Activated CD8-positive, alpha-beta memory T cell treated with anti-CD3 and anti-CD28 coated beads for 4 hours (primary cell): Measurements from ENCODE around the gene KCNIP1.
"Not testable (repeated sequence)": the region's sequence is repeated elsewhere in the genome, so short reads cannot be mapped to it uniquely, and the experiment has no call there.

Source experiments
- DNase-seq, 2 donors: peaks; one replicate each; pipeline ENCODE4 v3.0.0-alpha.2; 2020; ENCODE audit warnings: low read depth in 2 of 2

Gene KCNIP1

DNA sequence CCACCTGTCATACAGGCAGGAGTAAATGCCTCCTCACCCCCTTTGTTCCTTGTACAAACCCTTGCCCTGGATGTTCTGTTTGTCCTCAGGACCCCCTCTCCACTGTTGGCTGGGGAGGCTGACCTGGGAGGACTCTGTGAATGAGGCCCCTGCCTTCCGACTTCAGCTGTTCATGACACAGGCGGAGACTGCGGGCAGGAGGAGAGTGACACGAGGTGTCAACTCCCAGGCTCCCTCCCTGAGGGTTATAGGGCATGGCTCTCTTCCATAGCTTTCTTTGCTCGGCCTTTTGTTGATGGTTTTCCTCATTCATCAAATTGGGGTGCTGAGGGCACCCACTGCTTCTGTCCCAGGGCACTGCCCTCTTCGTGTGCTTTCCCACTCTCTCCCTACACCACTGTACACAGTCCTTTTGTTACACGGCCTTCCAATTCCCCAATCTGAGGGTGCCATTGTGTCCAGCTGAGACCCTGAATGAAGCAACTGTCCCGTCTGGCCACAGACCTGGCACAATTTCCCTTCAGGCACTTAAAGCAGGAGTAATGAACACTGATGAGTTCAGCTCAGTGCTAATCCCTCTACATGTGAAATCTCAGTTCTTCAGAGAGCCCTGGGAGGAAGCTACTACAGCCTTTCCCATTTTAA, 33.8 kb downstream of the KCNIP1 start:
- DNase-seq = no peak

DNA sequence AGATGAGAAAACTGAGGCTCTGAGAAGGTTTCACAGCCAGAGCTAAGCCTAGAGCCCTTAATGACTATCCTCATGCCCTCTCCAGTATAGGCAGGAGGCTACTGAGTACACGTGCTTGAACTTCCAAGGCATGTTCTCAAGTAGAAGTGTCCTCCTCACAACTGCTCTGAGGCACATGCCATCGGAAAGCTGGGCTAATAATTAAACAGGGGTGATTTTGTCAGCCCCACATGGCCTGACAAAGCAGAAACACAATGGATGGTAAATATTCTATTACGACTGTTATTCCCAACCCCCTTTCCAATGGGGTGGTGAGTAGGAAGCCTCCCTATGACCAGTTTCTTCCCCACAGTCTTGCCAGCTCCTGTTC, 34.3 kb downstream of the KCNIP1 start:
- DNase-seq = no peak

DNA sequence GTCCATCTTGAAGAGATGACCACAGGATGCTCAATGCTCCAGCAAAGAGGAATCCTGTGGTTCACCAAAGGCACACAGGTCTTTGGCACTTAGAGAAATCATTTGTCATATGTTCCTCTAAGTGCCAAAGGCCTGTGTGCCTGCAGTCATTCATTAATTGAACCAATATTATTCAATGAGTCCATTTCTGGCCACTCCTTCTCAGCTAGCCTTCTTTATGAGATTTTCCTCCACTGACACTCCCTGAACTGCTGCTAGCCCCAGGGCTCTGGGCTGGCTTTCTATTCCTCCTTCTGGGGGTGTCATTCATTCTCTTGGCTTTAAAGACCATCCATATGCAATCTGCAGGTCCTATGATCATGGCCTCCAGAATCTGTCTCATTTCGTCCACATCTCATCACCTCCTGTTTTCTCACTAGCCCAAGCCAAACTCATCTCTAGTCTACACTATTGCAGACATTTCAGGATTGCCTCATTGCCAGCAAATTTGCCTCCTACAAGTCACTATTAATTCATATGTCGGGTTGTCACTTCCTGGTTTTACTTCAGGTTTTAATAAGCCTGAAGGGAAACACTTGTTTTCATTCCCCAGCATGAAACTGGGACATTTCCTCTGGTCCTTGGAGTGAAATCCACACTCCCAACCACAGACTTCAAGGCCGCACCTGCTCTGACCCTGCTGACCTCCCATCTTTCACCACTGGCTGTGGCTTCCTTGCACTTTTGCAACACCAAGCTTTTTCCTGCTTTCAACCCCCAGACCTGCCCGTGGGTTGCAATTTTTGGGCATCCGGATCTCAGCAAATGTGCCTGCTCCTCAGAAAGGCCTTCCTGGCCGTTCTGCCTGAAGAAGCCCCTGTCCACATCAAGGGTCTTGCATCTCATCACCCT, 35.1 kb downstream of the KCNIP1 start:
- DNase-seq = no peak

DNA sequence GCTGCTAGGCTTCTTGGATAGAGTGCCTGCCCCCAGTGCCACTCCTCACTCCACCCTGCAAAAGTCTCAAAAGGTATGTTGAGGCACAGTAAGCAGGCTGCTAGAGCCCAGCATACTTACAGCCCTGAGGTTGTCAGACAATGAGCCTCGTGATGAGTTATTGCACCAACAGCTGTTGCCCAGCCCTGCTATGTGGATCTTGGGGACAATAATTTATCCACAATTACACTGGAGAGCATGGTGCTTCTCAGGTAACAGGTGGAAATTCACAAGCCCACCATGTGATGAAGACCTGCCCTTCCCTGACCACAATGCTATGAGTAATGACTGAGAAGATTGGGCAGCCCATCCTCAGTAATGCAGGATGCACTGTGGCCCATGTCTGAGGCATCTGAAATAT, 36.5 kb downstream of the KCNIP1 start:
- DNase-seq = no peak

DNA sequence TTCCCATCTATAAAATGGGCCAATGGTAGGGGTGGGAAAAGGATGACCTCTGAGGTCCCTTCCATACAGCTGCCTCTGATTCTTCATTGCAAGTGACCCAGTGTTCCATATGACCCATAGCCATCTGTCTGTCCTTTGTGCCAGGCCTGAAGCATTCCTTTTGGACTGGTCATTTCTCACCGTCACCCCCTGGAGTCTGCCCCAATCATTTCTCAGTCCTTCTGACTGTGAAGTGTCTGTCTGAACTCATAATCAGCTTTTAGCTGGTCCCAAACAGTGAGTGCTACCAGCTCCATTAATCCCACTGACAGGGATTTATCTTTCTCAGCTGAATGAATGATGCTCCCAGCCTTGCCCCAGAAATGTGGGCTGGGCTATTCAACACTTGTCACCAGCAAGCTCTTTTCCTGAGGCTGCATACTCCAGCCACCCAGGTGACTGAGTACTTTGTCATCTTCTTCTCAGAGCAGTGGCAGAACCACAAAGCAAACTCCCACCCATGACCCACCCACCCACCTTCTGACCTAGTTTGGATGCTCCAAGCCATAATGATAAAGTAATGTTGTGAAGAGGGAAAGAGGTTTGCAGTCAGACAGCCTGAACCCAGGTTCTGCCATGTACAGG, 37.4 kb downstream of the KCNIP1 start:
- no peak for DNase-seq

DNA sequence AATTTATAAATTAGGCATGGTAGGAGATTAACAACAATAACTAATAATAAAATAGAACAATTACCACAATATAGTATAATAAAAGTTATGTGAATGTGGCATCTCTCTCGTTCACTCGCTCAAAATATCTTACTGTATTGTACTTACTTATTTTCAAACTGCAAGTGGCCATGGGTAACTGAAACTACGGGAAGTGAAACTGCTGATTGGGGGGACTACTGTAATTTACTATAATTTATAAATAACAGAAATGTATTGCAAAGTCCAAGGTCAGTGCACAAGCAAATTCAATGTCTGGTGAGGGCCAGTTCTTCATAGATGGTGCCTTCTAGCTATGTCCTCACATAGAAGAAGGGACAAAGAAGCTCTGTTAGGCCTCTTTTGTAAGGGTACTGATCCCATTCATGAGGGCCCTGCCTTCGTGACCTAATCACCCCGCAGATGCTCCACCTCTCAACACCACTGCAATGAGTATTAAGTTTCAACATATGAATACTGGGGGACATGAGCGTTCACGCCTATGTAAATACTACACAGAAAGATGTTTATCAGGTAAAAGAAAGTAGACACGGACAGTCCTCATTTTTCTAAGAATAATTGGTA, 39.0 kb downstream of the KCNIP1 start:
- DNase-seq = no peak

GRCh38 chr5:170545313-170545712, 41.5 kb downstream of the KCNIP1 start:
- no peak for DNase-seq

DNA sequence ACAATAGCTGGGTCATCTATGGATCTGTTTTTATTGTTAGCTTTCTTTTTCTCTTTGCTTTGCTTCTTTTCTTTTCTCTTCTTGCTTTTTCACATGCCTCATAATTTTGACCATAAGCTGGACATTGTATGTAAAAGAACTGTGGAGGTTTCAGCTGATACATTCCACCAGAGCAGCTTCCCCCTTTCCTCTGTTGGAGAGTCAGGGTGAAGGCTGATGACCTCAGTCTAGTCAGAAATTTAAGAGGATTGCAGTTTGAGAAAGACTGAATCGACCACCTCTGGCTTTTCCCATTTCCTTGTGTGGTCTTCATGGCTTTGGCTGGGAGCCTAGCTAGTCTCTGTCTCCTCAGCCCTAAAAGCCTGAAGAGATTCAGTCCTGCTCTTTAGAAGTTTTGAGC, 42.0 kb downstream of the KCNIP1 start:
- no peak for DNase-seq

- DNase-seq = no peak
Observed at GRCh38 chr5:170546282-170546681, 42.5 kb downstream of the KCNIP1 start.

GRCh38 chr5:170550382-170550781, 46.6 kb downstream of the KCNIP1 start:
- DNase-seq = not testable (repeated sequence)

- no peak for DNase-seq
Observed at GRCh38 chr5:170551076-170551475, 47.3 kb downstream of the KCNIP1 start.

DNA sequence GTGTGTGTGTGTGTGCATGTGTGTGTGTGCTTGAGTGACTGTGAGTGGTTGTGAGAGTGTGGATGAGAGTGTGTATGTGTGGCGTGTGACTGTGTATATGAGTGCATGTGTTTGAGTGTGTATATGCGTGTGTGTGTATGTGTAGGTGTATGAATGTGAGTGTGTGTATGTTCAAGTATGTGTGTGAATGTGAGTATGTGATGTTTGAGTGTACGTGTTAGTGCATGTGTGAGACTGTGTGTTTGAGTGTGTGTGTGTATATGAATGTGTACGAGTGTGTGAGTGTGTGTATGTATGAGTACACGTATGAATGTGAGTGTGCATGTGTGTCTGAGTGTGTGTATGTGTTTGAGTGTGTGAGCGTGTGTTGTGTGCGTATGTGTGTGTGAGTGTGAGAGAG, 47.8 kb downstream of the KCNIP1 start:
- DNase-seq = no peak

DNA sequence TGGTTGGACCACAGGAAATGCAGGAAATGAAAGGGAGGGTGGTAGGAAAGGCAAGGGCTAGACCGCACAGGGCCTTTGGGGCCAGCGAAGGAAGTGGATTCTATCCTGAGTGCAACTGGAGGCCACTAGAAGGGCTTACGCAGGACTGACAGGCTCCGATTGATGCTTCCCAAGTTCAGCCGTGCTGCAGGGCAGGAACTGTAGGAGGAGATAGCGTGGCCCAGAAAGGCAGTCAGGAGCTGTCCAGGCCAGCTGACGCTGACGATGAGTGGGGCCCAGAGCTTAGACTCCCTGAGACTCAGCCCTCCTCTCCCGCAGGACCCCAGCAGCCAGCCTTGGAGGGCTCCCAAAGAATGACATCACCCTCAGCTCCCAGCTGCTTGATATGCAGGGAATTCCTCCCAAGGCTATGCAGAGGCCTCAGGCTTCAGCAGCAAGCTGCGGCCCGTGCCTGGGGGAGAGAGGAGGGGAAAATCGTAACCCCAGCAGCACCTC, 48.8 kb downstream of the KCNIP1 start:
- DNase-seq = no peak

GRCh38 chr5:170553218-170553617, 49.4 kb downstream of the KCNIP1 start:
- DNase-seq = no peak

DNA sequence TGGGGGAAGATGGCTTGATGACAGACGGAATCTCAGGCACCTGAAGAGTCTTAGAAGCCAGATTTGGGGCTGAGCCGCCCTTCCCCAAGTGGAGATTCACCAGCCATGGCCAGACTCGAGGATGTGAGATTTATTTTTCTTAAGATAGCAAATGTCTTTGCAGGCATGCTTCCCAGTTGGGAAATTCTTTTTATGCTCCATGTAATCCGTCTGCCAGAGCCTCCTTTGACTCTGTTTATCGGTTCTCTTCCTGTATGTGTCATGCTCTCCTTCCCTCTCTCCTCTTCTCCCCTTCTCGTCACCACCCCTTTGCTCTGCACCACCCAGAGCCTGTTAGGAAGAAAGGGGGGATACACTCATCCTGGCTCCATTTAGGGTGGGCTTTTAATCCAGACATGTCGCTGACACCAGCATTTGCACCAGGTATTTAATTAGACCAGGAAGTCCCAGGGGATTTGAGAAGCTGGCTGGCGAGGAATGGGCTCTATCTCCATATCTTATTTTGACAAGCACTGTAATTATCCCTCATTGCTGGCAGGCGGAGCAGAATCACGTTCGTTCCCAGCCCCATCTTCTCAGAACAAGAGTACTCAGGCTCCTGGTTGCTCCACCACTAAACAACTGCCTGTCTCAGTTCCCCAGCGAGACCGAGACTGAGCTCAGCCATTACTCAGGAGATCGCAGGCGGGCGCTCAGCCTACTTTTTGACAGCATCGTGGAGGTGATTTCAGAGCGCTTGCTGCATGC, 50.9 kb downstream of the KCNIP1 start:
- DNase-seq = no peak

- no peak for DNase-seq
Observed at GRCh38 chr5:170557314-170557713, 53.5 kb downstream of the KCNIP1 start.

DNA sequence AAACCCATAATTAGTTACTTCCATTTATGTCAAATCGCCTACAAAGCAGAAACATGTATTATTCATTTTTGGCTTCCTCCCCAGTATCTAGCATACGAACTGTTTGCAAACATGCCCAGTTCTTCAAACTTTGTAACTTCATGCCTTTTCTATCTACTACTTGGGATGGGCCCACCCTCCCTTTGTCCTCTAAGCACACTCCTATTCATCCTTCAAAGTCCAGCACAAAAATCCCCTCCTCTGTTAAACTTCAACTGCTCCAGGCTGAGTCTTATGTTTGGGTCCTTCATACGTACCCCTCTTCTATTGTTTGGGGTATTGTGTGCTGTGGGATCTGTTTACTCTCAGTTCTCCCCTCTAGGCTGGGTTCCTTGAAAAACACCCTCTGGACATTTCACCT, 55.5 kb downstream of the KCNIP1 start:
- DNase-seq = no peak

DNA sequence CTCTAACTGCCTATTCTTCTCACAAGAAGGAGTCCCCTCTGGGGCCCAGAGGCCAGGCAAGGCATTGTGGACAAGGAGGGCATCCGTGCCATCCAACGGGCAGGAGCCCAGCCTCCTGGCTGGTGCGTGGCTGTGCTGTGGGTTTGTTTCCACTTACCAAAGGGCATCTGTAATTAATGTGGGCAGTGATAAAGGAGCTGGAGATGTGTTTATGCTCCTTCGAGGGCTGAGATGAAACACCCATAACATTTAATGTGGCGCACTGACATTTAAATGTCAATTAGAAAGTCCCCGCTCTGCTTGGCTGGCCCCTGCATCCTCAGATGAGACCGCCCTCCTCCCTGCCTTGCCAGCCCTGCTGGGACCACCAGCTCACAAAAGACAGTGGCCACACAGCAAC, 57.1 kb downstream of the KCNIP1 start:
- DNase-seq = no peak

DNA sequence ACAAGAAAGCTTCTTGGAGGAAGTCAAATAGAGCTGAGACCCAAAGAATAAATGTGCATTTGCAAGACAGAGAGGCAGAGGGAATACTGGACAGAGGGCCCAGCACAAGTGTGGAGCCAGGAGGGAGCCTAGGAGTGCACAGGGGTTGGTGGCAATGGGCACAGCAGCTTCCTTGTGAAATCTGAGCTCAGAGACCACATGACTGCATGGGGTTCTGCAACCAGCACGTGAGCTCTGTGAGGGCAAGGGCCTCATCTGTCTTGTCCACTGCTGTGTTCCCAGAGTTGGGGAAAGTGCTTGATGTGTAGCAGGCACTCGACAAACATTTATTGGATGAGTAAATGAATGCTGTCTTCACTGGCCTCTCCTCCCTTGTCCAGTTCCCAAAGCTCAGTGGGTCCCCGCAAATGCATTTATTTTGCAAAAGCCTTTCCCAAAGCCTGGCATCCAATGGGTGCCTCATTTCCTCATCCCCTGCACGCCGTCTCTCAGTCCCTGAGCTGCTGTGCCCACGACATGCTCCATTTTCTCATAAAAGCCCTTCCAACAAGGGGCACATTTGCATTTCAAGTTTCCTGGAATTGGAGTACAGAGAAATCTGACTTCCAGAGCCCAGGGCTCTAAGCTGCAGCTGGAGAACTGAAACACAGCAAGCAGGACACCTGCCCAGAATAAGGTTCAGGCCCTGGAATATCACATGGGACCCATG, 58.5 kb downstream of the KCNIP1 start:
- no peak for DNase-seq

DNA sequence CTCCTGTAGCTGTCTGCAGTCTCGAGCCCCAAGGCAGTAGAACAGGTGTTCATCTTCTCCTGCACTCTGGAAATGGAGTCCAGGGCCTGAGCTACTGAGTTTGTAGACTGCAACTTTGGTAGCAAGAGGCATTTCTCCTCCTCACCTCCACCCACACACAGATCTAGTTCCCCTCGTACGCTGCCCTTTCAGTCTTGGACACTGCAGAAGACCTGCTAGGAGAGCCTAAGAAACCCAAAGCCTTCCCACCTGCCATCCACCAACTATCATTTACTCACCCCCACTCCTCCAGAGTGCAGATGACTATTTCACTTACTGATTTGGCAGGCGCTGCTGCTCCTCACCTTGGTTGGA, 59.0 kb downstream of the KCNIP1 start:
- no peak for DNase-seq
